NCI-H1436 treated with DMSO at 0.1 percent for 48 hours (cell line): ENCODE measurements around the gene SH3RF1.
A peak's percentile ranks its signal among the peaks of the same experiment; 100 is the strongest.

ENCODE experiments used
- DNase-seq: peaks from one replicate; lab custom pipeline; 2025; lab: John Stamatoyannopoulos, UW

SH3RF1 gene

DNA sequence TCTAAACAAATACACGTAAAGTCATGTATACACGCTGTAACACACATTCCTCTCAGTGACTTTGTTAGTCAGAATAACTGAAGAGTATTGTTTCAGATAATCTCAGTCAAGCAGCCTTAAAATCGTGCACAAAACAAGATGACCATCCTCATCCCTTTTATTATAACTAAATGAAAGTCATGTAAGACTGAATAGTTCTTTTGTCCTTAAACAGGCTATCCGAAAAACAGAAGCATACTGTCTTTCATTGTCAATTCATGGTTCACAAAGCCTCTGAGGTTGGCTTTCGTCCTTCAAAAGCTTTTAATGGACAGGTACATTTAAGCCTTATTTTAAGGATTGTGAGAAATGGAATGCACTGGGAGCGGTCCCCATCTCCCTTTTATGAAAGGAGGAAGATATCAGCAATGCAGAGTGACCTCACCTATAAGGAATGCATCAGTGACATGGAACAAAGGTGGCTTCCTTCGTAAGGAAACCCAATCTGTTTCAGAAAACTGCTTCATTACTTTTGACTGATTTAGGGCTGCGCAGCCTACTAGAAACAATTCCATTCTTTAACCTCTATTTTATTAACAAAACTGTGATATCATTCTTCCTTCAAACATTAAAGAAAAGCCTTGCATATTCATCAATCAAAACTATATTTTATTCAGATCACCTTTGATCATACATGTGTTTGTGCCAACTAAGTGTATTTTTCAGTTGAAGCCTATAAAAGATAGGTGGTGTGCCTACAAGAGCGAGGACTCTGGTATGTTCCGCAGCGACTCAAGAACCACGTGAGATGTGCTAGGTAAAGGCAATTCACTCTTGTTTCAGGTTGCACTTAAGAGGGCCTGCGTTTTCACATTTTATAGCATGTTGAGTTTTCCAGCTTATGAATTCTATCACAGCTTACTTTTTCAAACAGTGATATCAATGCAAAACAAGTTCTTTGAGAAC is 19.2 kb downstream of the SH3RF1 start:
- no peak for DNase-seq

DNA sequence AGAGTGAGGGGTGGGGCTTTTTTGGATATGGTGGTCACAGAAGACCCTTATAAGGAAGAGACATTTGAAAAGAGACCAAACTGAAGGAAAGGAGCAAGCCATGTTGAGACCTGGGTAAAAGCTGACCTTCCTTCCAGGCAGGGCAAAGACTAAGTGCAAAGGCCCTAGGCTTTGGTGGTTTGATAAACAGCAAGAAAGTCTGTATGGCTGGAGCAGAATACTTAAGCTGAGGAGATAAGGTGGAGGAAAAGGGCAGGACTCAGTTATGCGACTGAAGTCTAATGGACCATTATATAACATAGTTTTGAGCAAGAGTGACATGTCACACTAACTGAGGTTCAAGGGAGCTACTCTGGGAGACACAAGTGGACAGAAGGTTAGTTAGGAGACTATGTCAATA is 20.0 kb downstream of the SH3RF1 start:
- DNase-seq, result no peak

DNA sequence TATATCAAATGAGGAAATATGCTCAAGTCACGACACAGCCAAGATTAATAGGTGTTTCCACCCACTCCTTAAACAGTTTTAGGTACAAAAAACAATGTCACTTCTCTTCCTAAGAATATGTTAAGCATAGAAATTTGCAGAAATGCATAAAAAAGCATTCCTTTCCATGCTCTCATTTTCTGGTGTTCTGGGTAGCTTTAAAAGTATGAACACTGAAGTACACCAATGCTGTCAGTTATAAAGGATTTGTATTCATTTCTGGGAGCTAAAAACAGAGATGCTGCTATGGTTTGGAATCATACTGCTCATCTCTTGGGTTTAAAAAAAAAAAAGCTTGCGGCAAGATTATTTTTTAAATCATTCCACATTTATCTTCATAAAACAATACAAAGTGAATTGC is 20.8 kb downstream of the SH3RF1 start:
- DNase-seq, result no peak

GRCh38 chr4:169249214-169249973 is 21.4 kb downstream of the SH3RF1 start:
- DNase-seq, result no peak

DNA sequence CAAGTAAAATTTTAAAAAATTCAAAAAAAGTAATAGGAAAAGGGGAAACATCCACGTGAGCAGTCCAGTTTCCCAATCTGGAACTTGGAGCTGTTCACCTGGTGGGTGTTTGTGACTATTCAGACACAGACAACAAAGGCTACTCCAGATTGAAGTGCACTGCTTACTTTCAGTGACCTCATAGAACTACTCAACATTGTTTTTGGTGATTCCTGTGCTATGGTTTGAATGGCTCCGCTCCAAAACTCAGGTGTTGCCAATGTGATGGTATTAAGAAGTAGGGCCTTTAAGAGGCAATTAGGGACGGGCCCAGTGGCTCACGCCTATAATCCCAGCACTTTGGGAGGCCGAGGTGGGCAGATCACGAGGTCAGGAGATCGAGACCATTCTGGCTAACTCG is 22.1 kb downstream of the SH3RF1 start:
- no peak for DNase-seq

GRCh38 chr4:169246957-169247396 is 23.8 kb downstream of the SH3RF1 start:
- no peak for DNase-seq

GRCh38 chr4:169246279-169246678 is 24.5 kb downstream of the SH3RF1 start:
- no peak for DNase-seq

DNA sequence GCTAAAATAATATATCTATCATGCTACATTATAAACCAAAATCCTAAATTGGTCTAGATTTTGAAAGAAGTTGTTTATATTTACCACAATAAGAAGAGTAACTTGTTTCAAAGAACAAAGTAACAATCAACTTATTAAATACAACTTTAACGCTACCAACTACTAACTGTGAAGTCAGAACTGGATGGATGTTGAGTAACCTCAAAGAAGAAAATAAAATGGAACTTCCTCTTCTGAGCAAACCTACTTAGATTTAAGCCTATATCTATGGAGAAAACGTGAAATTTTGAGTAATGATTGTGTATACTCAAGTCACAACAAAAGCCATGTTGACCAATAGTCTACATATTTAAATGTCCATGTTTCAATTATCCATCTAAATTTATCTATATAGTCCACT is 25.7 kb downstream of the SH3RF1 start:
- DNase-seq, result no peak

- no peak for DNase-seq
These were observed 26.7 kb downstream of the SH3RF1 start for GRCh38 chr4:169243825-169244609.

- DNase-seq, result no peak
These were observed 29.3 kb downstream of the SH3RF1 start for GRCh38 chr4:169241464-169241863.

GRCh38 chr4:169239221-169239905 is 31.4 kb downstream of the SH3RF1 start:
- no peak for DNase-seq

GRCh38 chr4:169238445-169238844 is 32.3 kb downstream of the SH3RF1 start:
- no peak for DNase-seq

GRCh38 chr4:169236873-169237626 is 33.7 kb downstream of the SH3RF1 start:
- no peak for DNase-seq

DNA sequence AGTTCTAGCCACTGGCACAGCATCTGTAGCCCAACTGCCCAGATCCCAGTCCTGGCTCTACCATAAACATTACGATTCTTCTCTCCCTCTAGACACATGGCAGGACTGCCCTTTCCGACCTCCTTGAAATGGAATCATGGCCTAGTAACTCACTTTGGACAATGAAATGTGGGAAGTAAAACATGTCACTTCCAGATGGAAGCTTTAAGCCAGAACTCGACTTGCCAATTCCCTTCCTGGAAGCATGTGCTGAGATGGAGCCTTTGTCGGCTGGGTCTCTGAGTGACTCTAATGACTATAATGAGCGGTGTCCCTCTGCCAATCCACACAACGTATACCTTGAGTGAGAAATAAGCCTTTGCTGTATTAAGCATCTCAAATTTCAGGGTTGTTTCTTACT is 34.7 kb downstream of the SH3RF1 start:
- DNase-seq, result no peak

DNA sequence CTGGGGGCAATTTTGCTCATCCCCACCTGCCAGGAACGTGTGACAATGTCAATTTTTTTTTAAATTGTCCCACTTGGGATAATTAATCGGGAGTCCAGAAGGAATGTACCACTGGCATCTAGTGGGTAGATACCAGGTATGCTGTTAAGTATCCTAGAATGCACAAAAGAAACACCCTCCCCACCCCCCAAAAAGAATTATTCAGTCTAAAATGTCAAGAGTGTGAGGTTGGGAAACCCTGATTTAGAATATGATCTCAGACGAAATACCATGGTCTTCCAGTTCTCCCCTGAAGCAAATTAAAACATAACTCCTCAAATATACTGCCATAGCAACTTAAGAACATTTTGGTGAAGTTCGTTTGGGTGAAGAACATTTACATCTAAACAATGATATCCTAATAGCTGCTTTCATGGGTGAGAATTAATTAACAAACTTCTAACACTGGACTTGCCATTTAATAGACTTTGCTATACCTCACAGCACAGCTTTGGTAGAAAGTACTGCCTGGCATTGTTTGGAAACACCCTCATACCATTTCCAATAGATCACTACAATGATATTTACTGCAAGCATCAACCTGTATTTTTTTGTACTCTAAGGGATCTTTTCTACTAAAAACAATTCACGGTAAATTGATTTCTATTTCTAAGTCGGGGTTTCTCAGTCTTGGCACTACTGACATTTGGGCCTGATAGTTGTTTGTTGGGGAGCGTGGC is 36.5 kb downstream of the SH3RF1 start:
- DNase-seq, result no peak

GRCh38 chr4:169233691-169234090 is 37.1 kb downstream of the SH3RF1 start:
- no peak for DNase-seq

DNA sequence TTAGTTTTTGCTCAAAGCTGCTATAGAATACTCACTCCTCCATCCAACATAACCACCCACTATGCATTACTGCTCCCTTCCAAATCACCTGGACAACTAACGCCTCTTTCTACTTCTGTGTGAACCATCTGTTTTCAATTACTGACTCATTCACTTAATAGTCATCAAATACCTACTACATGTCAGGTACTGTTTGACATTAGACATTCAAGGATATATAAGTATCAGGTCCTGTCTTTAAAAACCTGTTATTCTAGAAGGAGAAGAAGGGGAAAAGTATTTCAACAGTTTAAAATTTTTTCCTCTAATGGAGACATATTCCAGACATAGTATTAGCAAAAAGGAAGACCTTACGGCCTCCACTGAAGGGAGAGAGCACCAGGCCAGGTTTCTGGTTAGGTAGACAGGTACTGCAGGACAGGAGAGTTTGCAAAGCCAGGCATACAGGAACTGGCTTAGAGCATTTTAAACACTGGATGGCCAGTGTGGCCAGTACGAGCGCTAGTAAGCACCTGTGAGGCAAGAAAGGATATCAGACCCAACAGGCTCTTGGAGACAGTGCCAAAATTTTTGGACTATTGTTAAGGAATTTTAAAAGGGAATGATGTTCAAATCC is 39.0 kb downstream of the SH3RF1 start:
- DNase-seq, result no peak

DNA sequence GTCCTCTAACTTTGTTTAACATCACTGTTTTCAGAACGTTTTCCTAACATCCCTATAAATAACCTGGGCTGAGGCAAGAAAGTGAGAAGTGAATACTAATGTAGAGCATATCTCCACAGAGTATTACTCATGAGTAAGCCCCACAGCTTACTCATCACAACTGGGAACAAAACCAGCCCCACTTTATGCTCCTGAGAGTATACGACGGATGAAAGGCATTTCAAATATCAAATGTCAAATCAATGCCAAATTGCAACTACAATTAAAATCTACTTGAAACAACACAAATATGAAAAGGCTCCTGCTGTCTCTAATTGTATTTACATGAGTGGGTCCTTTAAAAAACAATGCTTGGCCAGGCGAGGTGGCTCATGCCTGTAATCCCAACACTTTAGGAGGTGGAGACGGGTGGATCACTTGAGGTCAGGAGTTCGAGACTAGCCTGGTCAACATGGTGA is 41.2 kb downstream of the SH3RF1 start:
- DNase-seq, result peak; percentile 46

GRCh38 chr4:169228076-169228475 is 42.7 kb downstream of the SH3RF1 start:
- no peak for DNase-seq

- no peak for DNase-seq
These were observed 44.2 kb downstream of the SH3RF1 start for GRCh38 chr4:169226565-169226964.
